PC-3 (cell line): ENCODE data around the gene CAPZB. TPM values are rescaled to one million over a fixed set of nuclear protein-coding genes. Genes with fewer than 3 reads are reported as not detected.

Experiments used
- ATAC-seq: fragments of 200-7000 bp; cut with Tn5 transposase; 2 replicates; pipeline ENCODE4 v1.9.1; 2020; ENCODE audit warnings: mild to moderate bottlenecking, moderate library complexity
- BruUV-seq: library from RNA; stranded (reverse); fragments of 400-500 nt; replicated peaks from 2 replicates; lab custom pipeline; 2021; lab: Mats Ljungman, UMichigan
- CTCF ChIA-PET: fragments of 300-600 bp; sonication (Branson Sonifier 250); formaldehyde crosslinking; loops from one replicate; lab custom pipeline; 2022; ENCODE audit warnings: antibody characterized with exemption; lab: Charles Lee
- POLR2A ChIA-PET: fragments of 300-600 bp; sonication (Branson Sonifier 250); formaldehyde crosslinking; loops from one replicate; lab custom pipeline; 2022; ENCODE audit warnings: antibody characterized with exemption; ENCODE audit not compliant: unreplicated experiment; lab: Charles Lee
- DNase-seq: peaks from one replicate; pipeline ENCODE4 v3.0.0-alpha.2; 2015
- H2AFZ ChIP-seq: fragments of 300-600 bp; sonication (generic); 2 replicates; pipeline ENCODE4 v1.6.0; 2016; ENCODE audit warnings: antibody characterized with exemption, low read length
- H3F3A ChIP-seq: fragments of 300-600 bp; sonication (generic); one replicate; pipeline ENCODE4 v1.6.0; 2017; ENCODE audit warnings: antibody characterized with exemption, low read length, control low read depth, mild to moderate bottlenecking; ENCODE audit not compliant: unreplicated experiment
- H3K27ac ChIP-seq: fragments of 300-600 bp; sonication (generic); 2 replicates; pipeline ENCODE4 v1.5.1; 2016; ENCODE audit warnings: mild to moderate bottlenecking, low read length
- H3K27me3 ChIP-seq: fragments of 300-600 bp; sonication (generic); 2 replicates; pipeline ENCODE4 v1.6.1; 2016; ENCODE audit warnings: low read length, mixed read lengths
- H3K36me3 ChIP-seq: fragments of 300-600 bp; sonication (generic); 2 replicates; pipeline ENCODE4 v1.6.1; 2016; ENCODE audit warnings: low read depth, mixed run types, low read length, mixed read lengths
- H3K4me1 ChIP-seq: fragments of 300-600 bp; sonication (generic); 2 replicates; pipeline ENCODE4 v1.5.1; 2016; ENCODE audit warnings: low read length; ENCODE audit not compliant: insufficient read depth
- H3K4me2 ChIP-seq: fragments of 300-600 bp; sonication (generic); 2 replicates; pipeline ENCODE4 v1.6.0; 2016; ENCODE audit warnings: low read length
- H3K4me3 ChIP-seq: fragments of 300-600 bp; sonication (generic); 2 replicates; pipeline ENCODE4 v1.5.1; 2016; ENCODE audit warnings: mild to moderate bottlenecking, low read length, mixed read lengths
- H3K79me2 ChIP-seq: fragments of 300-600 bp; sonication (generic); 2 replicates; pipeline ENCODE4 v1.6.1; 2017; ENCODE audit warnings: low read length, mixed read lengths
- H3K9ac ChIP-seq: fragments of 300-600 bp; sonication (generic); 2 replicates; pipeline ENCODE4 v1.6.0; 2016; ENCODE audit warnings: mild to moderate bottlenecking, low read length
- H3K9me2 ChIP-seq: fragments of 300-600 bp; sonication (generic); replicated peaks from 2 replicates; pipeline ENCODE4 v1.6.1; 2016; ENCODE audit warnings: mixed run types, low read length, mixed read lengths
- H3K9me3 ChIP-seq: fragments of 300-600 bp; sonication (generic); 2 replicates; pipeline ENCODE4 v1.6.1; 2016; ENCODE audit warnings: low read length, mixed read lengths
- H4K20me1 ChIP-seq: fragments of 300-600 bp; sonication (generic); 2 replicates; pipeline ENCODE4 v1.6.1; 2016; ENCODE audit warnings: low read length, mixed read lengths
- EZH2 ChIP-seq: fragments of 300-600 bp; sonication (generic); IDR thresholded peaks from one replicate; pipeline ENCODE4 v1.6.1; 2017; ENCODE audit warnings: antibody characterized with exemption, mild to moderate bottlenecking, low read length; ENCODE audit not compliant: unreplicated experiment
- EZH2phosphoT487 ChIP-seq: fragments of 300-600 bp; sonication (generic); IDR thresholded peaks from 2 replicates; pipeline ENCODE4 v1.6.1; 2018; ENCODE audit warnings: mild to moderate bottlenecking, antibody characterized with exemption, low read length, borderline replicate concordance
- intact Hi-C: fragments of 100-400 bp; cut with micrococcal nuclease; formaldehyde crosslinking; loops from 2 replicates; pipeline ENCODE4 v1.9.0; 2023
- total RNA-seq: library from RNA; depleted of rRNA; stranded (reverse); fragments of >200 nt; gene quantifications from 2 replicates; pipeline ENCODE4 v1.2.3, GENCODE V29; 2014
- TF ChIP-seq, protein P1 (sequence below): fragments of 300-600 bp; sonication (generic); conservative IDR thresholded peaks from 2 replicates; pipeline ENCODE4 v1.5.1; 2017; ENCODE audit warnings: antibody characterized with exemption, low read depth, mild to moderate bottlenecking, low read length

The CAPZB gene
- total RNA-seq, 1 experiment from 2014 or later: 86.7 TPM

DNA sequence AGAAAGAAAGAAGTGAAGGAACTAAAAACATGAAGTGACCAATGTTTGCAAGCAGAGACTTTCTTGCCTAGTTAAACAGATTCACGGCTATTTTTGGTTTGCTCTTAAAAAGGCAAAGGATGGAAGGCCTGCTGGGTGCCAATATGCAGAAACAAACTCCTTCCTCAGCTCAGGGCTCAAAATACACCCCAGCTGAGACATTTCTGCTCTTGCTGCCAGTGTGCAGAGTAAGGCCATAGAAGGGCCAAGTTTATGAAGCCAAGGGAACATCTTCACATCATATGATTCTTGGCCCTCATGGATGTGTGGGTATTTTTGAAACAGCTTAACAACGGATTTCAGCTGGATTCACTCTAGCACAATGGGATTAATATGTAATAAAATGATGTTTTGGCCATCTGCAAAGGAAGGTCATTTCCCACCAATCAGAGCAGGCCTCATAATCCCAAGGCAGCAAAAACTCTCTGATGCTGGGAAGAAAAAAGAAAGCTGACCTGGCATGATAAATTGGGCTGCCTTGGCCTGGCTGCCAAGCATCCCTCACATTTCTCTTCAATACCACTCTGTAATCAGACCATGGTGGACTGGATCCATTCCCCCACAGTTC, 70.7 kb downstream of the CAPZB start:
- H3K79me2 ChIP-seq: peaks cover 76% of the 10 kb centered on the region
- H3K36me3 ChIP-seq: peaks cover 25% of the 10 kb centered on the region
- no peaks in the 10 kb centered on the region for H3F3A ChIP-seq
- no peaks in the 10 kb centered on the region for H3K27me3 ChIP-seq
- intact Hi-C loops: no loop called here
- POLR2A ChIA-PET: no interaction called here
- no peak overlapping the region for H3K4me2 ChIP-seq
- H4K20me1 ChIP-seq: peaks cover 21% of the 10 kb centered on the region; the same call in 1 of the 2 replicates
- CTCF ChIA-PET: no interaction called here
- ATAC-seq (no peak), DNase-seq (no peak)
- TF ChIP-seq EZH2 (no peak), EZH2phosphoT487 (no peak)
- TF ChIP-seq, protein P1, sequence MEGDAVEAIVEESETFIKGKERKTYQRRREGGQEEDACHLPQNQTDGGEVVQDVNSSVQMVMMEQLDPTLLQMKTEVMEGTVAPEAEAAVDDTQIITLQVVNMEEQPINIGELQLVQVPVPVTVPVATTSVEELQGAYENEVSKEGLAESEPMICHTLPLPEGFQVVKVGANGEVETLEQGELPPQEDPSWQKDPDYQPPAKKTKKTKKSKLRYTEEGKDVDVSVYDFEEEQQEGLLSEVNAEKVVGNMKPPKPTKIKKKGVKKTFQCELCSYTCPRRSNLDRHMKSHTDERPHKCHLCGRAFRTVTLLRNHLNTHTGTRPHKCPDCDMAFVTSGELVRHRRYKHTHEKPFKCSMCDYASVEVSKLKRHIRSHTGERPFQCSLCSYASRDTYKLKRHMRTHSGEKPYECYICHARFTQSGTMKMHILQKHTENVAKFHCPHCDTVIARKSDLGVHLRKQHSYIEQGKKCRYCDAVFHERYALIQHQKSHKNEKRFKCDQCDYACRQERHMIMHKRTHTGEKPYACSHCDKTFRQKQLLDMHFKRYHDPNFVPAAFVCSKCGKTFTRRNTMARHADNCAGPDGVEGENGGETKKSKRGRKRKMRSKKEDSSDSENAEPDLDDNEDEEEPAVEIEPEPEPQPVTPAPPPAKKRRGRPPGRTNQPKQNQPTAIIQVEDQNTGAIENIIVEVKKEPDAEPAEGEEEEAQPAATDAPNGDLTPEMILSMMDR: no peak
- no peak overlapping the region for H3K9ac ChIP-seq
- H3K4me1 ChIP-seq: peaks cover 15% of the 10 kb centered on the region
- H3K9me3 ChIP-seq: no peaks in the 10 kb centered on the region
- no TSS peak for BruUV-seq
- no peak overlapping the region for H3K27ac ChIP-seq
- no peak overlapping the region for H3K4me3 ChIP-seq
- H2AFZ ChIP-seq: no peak overlapping the region
- H3K9me2 ChIP-seq: no peaks in the 10 kb centered on the region

DNA sequence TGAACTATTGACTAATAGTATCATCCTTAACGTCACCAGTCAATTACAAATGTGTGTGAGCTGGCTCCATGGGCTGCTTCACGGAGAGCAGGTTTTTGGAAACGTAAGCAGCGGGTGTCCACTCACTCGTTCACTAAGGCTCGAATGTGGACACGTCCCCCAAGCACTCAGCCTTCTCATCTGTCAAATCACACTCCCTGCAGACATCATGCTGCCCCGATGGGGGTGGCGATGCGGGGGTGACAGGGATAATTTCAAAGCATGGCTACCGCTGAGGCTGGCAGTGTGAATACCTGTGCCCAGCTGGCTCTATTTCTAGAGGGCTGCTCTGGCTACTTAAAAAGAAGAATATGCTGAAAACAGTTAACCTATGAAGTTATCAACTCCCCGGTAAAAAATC, 71.3 kb downstream of the CAPZB start:
- Histone ChIP-seq H3K27me3 (no peaks in the 10 kb centered on the region), H3F3A (no peaks in the 10 kb centered on the region), H3K9ac (no peak overlapping the region), H4K20me1 (peaks cover 21% of the 10 kb centered on the region; the same call in 1 of the 2 replicates), H3K9me3 (no peaks in the 10 kb centered on the region), H2AFZ (no peak overlapping the region), H3K36me3 (peaks cover 20% of the 10 kb centered on the region), H3K4me3 (no peak overlapping the region), H3K79me2 (peaks cover 70% of the 10 kb centered on the region), H3K4me1 (peaks cover 15% of the 10 kb centered on the region), H3K27ac (no peak overlapping the region), H3K9me2 (no peaks in the 10 kb centered on the region), H3K4me2 (no peak overlapping the region)
- ChIA-PET POLR2A (no interaction called here), CTCF (no interaction called here)
- ATAC-seq: no peak
- no TSS peak for BruUV-seq
- intact Hi-C loops: no loop called here
- DNase-seq: no peak
- TF ChIP-seq EZH2 (no peak), EZH2phosphoT487 (no peak)
- TF ChIP-seq, protein P1: no peak

GRCh38 chr1:19412654-19413053, 72.7 kb downstream of the CAPZB start:
- CTCF ChIA-PET: interaction anchor here (0.6 to 1.2 kb wide), 2 partner anchors 206 to 241 kb away, joined by 4 to 6 read pairs; no protein-coding TSS in a partner anchor
- TF ChIP-seq, protein P1: no peak
- TF ChIP-seq EZH2phosphoT487: no peak
- TF ChIP-seq EZH2: no peak
- POLR2A ChIA-PET: interaction anchor here (1.0 kb wide), 1 partner anchor 52 kb away, joined by 4 read pairs; no protein-coding TSS in a partner anchor

More at GRCh38 chr1:19412654-19413053, 72.7 kb downstream of the CAPZB start:
- Histone ChIP-seq H3K4me2 (no peak overlapping the region), H3K27ac (no peak overlapping the region), H3K27me3 (no peaks in the 10 kb centered on the region), H2AFZ (no peak overlapping the region), H3K4me3 (no peak overlapping the region), H3K9me3 (no peaks in the 10 kb centered on the region), H3K36me3 (peaks cover 10% of the 10 kb centered on the region; the same call in 1 of the 2 replicates), H3K9ac (no peak overlapping the region), H3K79me2 (peaks cover 69% of the 10 kb centered on the region), H3K9me2 (no peaks in the 10 kb centered on the region), H3K4me1 (peaks cover 15% of the 10 kb centered on the region), H4K20me1 (peaks cover 21% of the 10 kb centered on the region; the same call in 1 of the 2 replicates), H3F3A (no peaks in the 10 kb centered on the region)
- DNase-seq (peak; percentile 45), ATAC-seq (peak; percentile 94)
- intact Hi-C loops: no loop called here
- no TSS peak for BruUV-seq
